Activated CD4-positive, CD25-positive, alpha-beta regulatory T cell treated with anti-CD3 and anti-CD28 coated beads, Interleukin-2, amount 50 U/mL, for 72 hours (primary cell): ENCODE measurements around the gene ATP6V0A4.
A peak's percentile ranks its signal among the peaks of the same experiment; 100 is the strongest.
"Not testable (repeated sequence)": the region's sequence is repeated elsewhere in the genome, so short reads cannot be mapped to it uniquely, and the experiment has no call there.

Experiments
- DNase-seq: peaks from one replicate; pipeline ENCODE4 v3.0.0; 2021

The ATP6V0A4 gene

GRCh38 chr7:138801256-138801655 lies 3.3 kb upstream of the ATP6V0A4 start:
- no peak for DNase-seq

GRCh38 chr7:138799336-138800000 lies 1.5 kb upstream of the ATP6V0A4 start:
- no peak for DNase-seq

DNA sequence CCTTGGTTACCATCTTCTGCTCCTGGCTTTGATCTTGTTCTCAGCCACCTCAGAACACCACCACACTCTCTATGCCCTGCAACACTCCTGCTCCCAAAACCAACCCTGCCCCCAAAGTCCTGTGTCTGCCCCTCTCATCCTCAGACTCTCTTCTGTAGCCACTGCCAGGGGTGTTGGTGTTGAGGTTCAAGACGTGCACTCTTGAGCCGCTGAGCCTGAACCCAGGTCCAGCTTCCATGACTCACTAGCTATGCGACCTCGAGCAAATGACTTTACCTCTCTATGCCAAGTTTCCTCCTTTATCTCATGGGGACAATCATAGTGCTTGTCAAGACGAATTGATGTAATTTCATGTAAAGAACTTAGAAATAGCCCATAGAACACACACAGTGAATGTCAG lies 840 bp upstream of the ATP6V0A4 start:
- no peak for DNase-seq

GRCh38 chr7:138797046-138797445 lies 950 bp downstream of the ATP6V0A4 start:
- DNase-seq, result not testable (repeated sequence)

DNA sequence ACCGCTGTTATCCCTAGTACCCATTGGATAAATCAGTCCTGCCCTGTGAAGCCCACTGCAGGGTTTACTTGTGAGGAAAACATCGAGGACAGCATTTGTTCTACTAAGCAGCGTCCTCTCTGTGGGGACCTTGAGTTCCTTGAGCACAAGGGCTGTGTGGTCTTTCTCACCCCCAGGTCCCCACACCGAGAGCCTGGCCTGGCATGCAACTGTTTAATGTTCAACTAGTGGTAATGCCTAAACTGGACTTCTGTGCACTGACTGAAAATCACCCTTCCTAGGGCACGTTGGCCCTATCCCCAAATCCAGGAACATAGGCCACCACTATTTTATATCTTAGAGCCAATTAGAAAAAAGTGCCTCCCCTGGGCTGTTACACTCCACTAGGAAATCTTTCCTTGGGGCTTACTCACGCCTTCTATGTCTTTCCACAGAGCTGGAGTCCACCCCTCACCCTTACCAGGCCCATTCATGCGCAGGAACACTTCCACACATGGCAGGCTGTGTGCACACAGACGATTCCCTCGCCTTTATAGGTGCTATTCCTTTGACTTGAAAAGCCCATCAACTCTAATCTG lies 1.9 kb downstream of the ATP6V0A4 start:
- DNase-seq, result no peak

DNA sequence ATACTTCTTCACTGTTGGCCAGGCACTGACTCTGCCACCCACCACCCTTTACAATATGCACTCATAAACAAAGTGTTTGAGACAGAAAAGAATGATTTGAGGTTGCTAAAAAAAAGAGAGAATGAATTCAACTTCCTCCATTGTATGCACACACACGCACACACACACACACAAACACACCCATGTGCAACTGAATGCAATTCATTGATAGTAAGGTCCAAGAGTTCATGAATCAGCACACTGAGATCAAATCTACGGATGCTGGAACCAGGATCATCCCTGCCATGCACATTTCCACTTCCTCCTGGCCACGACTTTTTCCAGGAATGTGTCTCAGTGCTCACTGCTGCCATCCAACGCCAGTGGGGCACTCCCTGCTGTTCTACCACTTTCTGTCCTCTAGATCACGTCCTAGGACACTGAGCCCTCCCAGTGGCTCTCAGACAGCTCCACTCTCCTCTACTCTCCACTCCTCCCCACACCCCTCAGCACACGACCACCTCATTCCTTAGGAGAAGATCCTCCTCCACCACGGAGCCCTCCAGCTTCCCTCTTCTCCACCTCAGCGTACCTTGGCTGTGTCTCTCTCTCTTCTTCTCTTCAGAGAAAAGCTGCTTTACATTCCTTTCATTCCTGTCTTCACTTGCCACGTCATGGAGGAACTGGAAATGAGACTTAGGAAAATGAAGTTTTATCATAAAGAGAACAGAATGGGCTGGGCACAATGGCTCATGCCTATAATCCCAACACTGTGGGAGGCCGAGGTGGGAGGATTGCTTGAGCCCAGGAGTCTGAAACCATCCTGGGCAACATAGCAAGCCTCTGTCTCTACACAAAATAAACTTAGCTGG lies 12.2 kb downstream of the ATP6V0A4 start:
- no peak for DNase-seq

GRCh38 chr7:138784692-138785091 lies 13.3 kb downstream of the ATP6V0A4 start:
- no peak for DNase-seq

DNA sequence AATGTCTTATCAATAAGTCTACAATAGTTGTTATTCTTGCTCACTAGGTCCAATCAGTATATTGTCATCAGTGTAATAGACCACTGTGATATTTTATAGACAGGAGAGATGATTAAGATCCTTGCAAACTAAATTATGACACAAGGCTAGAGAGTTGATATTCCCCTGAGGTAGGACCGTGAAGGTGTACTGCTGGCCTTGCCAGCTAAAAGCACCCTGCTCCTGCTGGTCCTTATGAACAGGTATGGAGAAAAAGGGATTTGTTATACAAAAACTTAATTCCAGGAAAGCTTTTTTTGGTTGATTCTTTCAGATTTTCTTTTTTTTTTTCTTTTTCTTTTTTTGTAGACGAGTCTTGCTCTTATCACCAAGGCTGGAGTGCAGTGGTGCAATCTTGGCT lies 17.0 kb downstream of the ATP6V0A4 start:
- no peak for DNase-seq

DNA sequence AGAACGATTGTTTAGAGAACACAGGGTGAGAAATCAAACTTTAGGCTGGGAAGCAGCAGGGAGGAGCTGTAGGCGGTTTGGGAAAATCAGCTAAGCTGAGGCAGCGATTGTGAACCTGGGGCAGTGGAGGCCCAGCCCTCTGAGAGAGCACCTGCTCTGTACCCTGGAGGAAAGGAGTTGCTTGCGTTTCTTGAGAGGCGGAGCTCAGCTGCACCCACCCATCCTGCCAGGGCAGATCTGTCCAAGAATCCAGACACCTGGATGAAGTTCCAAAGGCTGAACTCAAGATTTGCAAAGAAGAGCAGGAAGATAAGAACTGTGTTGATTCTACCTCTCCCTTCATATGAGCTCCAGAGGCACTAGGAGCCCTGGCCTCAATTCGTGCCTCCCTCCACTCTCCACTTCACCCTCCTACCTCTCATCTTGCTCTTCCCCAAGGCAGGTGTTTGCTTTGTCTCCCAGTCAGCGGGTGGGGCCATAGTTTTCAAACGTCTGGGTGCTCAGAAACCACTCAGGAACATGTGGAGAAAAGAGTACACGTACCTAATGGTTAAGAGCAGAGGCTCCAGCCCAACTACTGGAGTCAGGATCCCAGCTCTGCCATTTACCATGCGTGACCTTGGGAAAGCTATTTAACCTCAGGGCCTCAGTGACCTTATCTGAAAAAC lies 21.7 kb downstream of the ATP6V0A4 start:
- no peak for DNase-seq

- no peak for DNase-seq
Observed at GRCh38 chr7:138773817-138774216, 24.2 kb downstream of the ATP6V0A4 start.

GRCh38 chr7:138773176-138773575 lies 24.8 kb downstream of the ATP6V0A4 start:
- DNase-seq, result no peak

DNA sequence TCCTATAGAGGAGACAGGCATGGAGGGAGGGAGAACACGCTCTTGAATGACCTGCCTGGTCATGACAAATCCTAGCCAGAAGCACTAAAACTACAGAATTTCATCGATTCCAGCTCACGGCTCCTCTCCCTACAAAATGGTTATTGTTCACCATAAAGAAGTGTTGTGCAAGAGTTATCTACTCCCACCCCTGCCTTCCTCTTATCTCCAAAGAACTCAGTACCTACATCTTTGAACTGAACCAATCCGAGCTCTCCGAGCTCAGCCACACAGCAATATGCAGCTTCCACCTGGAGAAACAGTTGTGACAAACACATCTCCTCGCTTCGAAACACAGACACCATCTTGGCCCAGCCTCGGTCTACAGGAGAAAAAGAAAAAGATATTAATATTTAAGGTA lies 27.1 kb downstream of the ATP6V0A4 start:
- no peak for DNase-seq

- no peak for DNase-seq
Observed at GRCh38 chr7:138768241-138768640, 29.8 kb downstream of the ATP6V0A4 start.

- DNase-seq, result no peak
Observed at GRCh38 chr7:138756591-138757242, 41.3 kb downstream of the ATP6V0A4 start.

- no peak for DNase-seq
Observed at GRCh38 chr7:138755842-138756590, 42.0 kb downstream of the ATP6V0A4 start.

GRCh38 chr7:138755331-138755747 lies 42.7 kb downstream of the ATP6V0A4 start:
- no peak for DNase-seq

GRCh38 chr7:138753610-138754009 lies 44.4 kb downstream of the ATP6V0A4 start:
- DNase-seq, result no peak

DNA sequence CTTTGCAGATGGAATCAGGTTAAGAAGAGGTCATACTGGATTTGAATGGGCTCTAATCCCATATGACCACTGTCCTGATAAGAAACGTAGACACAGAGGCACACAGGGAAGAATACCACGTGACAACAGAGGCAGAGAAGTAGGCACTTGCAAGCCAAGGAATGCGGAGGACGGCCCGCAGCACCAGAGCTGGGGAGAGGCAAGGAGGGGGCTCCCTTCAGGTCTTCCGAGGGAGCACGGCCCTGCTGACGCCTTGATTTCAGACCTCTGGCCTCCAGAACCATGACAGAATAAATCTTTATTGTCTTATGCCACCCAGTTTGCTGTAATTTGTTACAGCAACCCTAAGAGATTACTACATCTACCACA lies 44.9 kb downstream of the ATP6V0A4 start:
- no peak for DNase-seq

- peak; percentile 75 for DNase-seq
Observed at GRCh38 chr7:138752518-138753149, 45.4 kb downstream of the ATP6V0A4 start.

- DNase-seq, result no peak
Observed at GRCh38 chr7:138750901-138751464, 47.0 kb downstream of the ATP6V0A4 start.

DNA sequence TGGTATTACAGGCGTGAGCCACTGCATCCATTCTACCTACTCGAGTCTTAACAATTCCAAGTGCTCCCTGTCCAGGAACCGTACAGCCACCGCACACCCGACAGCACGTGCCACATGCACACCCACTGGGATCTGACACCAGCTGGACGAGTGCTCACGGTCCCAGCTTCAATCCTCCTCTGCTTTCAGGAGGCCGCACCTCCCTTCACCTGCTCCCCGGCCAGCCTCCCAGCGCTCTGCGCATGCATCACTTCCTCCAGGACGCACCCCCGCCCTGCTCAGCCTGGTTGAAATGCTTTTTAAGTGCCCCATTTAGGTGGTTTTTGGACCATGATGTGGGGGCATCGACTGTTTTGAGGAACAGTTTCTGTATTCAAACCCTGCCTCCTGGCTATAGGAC lies 47.5 kb downstream of the ATP6V0A4 start:
- no peak for DNase-seq
